ENCODE data around the gene CRELD1.
A peak's percentile ranks its signal among the peaks of the same experiment; 100 is the strongest.

The CRELD1 gene

DNA sequence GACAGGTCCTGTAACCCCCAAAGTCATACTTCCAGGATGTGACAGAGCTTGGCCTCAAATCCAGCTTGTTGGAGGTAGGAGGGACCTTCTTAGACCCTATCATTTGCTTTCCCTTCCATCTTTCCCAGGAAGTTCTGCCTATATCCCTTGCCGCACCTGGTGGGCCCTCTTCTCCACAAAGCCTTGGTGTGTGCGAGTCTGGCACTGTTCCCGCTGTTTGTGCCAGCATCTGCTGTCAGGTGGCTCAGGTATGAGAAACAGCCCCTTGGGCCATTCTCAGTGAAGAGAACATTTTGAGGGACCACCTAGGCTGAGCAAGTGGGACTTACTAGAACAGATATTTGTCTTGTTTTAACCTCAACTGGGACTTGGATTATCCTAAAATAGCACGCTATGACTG, 29.7 kb upstream of the CRELD1 start:
- no peak for DNase-seq (ENCODE audit: low spot score)

DNA sequence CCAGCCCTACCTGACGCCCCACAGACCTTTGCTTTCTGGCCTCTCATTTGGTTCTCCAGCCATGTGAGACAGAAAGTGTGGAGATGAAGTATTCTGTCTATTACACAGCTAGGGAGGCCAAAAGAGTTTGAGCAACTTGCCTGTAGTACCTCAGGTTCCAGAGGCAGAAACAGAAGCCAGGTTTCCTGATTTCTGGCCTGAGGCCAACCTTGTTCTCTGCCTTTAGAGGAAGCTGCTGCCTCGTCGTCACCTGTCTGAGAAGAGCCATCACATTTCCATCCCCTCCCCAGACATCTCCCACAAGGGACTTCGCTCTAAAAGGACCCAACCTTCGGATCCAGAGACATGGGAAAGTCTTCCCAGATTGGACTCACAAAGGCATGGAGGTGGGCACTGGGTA, 27.2 kb upstream of the CRELD1 start:
- DNase-seq (ENCODE audit: low spot score): no peak

DNA sequence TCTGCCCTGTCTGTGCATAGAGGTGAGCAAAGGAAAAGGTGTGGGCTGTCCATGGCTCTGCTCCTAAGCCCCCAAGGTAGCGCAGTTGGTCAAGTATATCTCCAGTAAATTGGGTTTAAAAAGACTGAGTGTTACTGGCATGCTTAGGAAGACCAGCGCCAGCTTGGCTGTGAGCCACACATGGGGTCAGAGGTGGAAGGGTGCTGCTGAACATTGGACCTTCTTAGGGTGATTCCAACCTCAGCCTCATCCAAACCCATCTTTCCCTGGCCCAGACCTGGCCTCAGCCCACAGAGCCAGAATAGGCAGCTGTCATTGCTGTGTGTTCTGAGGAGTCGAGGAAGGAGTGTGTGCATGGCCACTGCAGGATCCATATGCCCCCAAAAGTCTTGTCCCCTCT, 25.3 kb upstream of the CRELD1 start:
- DNase-seq (ENCODE audit: low spot score): no peak

DNA sequence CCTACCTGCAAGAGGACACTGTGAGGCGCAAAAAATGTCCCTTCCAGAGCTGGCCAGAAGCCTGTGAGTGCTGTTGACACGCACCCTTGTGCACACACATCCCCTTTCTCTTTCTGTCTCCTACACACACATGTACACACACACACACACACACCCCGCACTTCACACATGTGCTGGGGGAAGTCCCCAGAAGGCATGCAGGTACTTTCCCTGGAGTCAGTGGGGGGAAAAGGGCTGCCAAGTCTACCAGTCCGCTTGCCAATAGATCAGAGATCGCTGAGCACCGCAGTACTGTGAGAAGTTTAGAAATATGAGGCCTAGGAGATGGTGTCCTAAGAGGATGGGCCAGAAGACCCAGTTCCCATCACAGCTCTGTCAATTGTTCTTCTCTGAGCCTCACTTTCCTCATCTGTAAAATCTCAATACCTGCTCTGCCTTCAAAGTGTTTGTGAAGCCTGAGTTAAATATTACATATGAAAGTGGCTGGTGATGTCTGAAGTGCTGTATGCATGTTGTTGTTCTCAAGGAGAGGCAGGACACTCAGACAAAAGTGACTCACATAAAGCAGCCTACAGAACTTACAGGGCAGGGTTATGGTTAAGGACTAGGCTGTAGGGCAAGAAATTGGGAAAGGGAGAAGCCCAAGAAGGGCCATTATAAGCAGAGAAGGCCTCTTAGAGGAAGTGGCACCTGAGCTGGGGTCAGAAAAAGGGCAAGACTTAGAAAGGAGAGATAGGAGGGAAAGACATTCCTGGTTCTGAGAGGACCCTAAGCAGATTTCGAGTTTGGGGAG, 24.2 kb upstream of the CRELD1 start:
- no peak for DNase-seq (ENCODE audit: low spot score)

DNA sequence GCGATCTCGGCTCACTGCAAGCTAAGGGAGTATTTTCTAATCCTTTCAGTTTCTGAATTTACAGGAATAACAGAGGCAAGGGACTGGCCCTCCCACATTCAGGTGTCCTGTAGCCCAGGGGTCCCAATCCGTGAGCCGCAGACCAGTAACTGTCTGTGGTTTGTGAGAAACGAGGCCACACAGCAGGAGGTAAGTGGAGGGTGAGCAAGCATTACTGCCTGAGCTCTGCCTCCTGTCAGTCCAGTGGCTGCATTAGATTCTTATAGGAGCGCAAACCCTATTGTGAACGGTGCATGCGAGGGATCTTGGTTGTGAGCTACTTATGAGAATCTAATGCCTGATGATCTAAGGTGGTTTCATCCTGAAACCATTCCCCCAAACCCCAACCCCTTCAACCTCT, 21.8 kb upstream of the CRELD1 start:
- no peak for DNase-seq (ENCODE audit: low spot score)

DNA sequence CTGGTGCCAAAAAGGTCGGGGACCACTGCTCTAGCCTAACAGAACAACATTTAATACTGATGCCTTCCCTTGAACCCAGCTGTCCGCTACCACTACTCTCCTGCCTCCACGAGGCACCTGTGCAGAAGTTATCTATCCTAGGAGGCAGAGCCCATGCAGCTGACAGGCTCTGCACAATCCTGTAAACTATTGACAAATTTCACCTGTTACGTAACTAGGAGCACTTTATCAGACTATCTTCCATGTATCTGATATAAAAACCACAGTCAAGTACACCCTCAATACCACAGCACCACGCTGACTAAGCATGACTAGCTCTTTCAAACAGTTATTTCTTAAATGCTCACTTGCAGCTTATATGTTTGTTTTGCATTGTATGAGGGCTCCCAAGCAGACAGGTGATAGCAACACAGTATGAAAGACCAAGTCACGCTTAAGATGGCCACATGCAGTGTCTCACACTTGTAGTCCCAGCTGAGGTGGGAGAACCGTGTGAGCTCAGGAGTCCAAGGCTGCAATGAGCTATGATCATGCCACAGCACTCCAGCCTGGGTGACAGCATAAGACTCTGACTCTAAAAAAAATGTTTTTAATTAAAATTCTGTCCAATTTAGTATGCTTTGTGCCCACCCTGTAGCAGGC, 21.2 kb upstream of the CRELD1 start:
- no peak for DNase-seq (ENCODE audit: low spot score)

DNA sequence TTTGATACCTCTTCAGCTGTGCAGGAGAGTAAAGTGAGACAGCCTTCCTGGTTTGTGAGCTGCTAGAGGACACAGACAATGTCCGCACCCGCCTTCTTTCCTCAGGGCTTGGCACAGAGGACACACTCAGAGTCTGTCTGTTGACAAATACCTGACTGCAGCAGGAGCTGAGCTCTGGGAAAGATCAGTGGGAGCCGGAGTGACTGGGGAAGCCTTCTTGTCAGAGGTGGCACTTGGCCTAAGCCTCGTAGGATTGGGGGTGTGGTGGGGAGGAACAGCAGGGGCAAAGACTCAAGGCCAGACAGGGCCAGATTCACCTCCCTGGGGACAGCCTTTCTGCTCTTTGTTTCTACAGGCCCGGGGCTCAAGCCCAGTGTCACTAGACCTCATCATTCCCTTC, 20.0 kb upstream of the CRELD1 start:
- no peak for DNase-seq (ENCODE audit: low spot score)

DNA sequence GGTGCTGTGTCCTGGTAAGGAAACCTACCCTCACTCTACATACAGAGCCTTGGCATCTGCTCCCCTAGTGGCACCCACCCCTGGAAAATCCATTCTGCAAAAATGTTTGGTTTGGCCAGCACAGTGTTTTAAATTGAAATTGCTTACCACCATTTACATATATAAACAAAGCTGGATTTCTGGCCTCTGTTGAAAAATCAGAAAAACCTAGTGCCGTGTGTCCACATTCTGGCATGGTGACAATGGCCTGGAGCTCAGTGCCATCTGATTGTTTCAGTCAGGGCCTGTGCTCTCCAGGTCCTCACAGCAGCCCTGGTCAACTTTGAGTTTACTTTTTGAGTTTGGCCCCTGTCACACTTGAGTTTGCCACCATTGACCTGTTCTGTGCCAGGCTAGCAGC, 19.6 kb upstream of the CRELD1 start:
- no peak for DNase-seq (ENCODE audit: low spot score)

DNA sequence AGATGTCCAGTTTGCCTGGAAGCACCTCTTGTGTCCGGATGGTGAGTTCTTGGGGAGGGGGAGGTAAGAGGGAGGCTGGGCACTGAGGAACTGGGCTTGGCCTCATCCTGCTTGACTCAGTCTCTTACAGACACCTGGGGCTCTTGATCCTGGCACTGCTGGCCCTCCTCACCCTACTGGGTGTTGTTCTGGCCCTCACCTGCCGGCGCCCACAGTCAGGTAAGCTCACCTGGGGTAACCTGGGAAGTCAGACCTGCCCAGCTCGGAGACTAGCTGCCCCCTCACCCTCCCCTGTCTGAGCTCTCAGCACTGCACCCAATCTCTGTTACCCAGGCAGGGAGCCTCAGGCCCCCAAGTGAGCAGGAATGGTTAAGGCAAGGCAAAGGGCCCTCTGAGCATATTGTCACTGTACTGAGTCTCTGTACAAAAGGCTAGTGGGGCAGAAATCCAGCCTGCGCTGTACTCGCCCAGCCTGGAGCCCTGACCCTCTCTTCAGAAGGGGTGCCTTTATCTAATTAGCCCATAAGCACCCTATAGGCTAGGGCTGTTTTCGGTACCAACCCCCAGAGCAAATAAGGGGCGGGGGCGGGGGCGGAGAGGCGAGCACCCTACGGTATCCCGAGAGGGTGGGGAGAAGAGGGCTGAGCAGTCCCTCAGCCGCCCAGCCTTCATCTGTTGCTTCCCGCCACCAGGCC, 18.9 kb upstream of the CRELD1 start:
- no peak for DNase-seq (ENCODE audit: low spot score)

DNA sequence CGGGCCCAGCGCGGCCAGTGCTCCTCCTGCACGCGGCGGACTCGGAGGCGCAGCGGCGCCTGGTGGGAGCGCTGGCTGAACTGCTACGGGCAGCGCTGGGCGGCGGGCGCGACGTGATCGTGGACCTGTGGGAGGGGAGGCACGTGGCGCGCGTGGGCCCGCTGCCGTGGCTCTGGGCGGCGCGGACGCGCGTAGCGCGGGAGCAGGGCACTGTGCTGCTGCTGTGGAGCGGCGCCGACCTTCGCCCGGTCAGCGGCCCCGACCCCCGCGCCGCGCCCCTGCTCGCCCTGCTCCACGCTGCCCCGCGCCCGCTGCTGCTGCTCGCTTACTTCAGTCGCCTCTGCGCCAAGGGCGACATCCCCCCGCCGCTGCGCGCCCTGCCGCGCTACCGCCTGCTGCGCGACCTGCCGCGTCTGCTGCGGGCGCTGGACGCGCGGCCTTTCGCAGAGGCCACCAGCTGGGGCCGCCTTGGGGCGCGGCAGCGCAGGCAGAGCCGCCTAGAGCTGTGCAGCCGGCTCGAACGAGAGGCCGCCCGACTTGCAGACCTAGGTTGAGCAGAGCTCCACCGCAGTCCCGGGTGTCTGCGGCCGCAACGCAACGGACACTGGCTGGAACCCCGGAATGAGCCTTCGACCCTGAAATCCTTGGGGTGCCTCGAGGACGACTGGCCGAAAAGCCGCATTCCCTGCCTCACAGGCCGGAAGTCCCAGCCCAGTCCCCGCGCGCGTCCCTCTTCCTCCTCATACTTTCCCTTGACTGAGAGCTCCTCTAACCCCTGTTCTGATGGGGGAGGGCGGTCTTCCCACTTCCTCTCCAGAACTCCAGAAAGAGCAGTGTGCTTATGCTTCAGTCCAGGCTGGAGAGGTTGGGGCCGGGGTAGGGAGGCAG, 18.1 kb upstream of the CRELD1 start:
- DNase-seq (ENCODE audit: low spot score): peak; percentile 70

DNA sequence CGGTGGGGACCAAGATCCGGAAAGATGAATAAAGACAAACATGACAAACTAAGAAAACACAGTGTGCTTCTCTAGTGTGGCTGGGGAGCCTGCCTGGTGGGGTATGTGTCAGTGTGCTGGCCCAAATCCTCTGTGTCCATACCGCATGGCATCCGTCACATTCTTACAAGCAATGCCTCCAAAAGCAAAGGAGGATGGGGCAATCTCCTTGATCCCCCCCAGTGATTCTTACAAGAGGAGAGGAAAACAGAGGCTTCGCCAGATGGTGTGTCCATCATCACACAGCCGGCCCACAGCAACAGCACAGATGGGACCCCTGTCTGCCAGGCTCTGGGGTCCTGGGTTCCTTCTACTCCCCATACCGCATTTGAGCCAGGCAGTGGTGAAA, 17.3 kb upstream of the CRELD1 start:
- no peak for DNase-seq (ENCODE audit: low spot score)

DNA sequence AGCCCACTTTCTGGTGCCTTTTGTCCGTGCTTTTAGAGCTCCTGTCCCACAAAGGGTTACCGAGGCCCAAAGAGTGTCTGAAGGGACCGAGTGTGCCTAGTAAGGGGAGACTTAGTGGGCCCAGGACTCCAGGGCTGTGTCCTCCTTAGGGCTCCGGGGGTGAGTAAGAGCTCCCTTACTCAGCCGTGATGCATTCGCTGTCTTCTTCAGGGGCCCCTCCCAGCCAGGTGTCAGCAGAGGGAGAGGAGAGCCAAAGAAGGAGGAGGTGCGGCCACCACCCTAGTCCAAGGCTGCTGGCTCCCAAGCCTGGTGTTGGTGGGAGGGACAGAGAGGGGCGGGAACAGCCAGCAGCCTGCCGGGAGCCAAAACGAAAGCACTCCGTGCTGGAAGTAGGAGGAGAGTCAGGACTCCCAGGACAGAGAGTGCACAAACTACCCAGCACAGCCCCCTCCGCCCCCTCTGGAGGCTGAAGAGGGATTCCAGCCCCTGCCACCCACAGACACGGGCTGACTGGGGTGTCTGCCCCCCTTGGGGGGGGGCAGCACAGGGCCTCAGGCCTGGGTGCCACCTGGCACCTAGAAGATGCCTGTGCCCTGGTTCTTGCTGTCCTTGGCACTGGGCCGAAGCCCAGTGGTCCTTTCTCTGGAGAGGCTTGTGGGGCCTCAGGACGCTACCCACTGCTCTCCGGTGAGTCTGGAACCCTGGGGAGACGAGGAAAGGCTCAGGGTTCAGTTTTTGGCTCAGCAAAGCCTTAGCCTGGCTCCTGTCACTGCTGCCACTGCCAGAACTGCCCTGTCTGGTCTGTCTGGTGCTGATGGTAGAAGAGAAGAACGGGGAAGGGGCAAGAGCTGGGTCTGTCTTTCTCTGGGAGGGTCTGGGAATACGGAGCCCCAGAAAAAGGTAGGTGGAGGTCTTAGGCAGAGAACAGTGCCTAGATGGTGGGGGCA, 16.6 kb upstream of the CRELD1 start, which contains the start of gene IL17RC:
TSS of gene IL17RC (plus strand) at position 365 of the 947 bp plus-strand sequence. CDS start at position 583, 218 bp downstream.
- peak; percentile 95 for DNase-seq (ENCODE audit: low spot score)

DNA sequence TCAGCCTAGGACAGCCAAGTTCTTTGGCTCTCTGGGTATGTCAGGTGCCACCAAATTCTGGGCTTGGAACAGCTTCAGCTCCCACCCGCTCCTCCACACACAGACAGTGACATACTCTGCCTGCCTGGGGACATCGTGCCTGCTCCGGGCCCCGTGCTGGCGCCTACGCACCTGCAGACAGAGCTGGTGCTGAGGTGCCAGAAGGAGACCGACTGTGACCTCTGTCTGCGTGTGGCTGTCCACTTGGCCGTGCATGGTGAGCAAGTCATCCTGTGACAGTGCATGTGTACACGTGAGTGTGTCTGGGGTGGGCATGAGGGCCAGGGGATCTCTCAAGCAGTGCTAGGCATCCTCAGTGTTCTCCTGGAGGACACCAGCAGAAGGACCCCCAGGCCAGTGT, 15.8 kb upstream of the CRELD1 start:
- DNase-seq (ENCODE audit: low spot score): no peak

DNA sequence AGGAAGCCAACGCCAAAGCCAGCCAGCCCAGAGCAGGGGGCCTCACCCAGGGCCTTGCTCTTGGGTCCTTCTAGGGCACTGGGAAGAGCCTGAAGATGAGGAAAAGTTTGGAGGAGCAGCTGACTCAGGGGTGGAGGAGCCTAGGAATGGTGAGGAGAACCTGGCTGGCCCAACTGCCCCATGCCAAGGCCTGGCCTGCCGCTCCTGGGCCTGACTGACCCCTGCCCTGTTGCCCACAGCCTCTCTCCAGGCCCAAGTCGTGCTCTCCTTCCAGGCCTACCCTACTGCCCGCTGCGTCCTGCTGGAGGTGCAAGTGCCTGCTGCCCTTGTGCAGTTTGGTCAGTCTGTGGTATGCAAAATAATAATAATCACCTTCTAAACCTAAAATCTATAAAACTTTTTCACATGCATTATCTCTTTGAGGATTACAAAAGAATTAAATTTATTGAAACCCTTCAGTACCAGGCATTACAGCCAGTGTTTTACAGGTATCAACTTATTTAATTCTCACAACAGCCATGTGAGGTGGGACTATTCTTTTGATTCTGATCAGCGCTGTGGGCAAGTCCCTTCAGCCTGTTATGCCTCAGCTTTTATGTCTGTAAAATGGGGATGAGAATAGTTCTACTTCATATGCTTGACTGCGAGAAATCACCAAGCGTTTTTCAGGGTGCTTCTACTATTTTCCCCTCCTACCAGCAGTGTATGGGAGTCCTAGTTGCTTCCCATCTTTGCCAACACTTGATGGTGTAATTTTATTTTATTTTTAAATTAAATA, 15.2 kb upstream of the CRELD1 start:
- DNase-seq (ENCODE audit: low spot score): no peak

DNA sequence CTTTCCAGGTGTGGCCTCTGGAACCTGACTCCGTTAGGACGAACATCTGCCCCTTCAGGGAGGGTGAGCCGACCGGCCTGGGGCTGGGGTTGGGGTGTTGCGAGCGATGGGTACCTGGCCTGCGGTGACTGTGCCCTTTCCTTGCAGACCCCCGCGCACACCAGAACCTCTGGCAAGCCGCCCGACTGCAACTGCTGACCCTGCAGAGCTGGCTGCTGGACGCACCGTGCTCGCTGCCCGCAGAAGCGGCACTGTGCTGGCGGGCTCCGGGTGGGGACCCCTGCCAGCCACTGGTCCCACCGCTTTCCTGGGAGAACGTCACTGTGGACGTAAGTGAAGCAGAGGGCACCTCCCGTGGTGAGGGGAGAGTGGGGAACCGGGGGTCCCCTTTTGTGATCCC, 5.5 kb upstream of the CRELD1 start:
- DNase-seq (ENCODE audit: low spot score): no peak

DNA sequence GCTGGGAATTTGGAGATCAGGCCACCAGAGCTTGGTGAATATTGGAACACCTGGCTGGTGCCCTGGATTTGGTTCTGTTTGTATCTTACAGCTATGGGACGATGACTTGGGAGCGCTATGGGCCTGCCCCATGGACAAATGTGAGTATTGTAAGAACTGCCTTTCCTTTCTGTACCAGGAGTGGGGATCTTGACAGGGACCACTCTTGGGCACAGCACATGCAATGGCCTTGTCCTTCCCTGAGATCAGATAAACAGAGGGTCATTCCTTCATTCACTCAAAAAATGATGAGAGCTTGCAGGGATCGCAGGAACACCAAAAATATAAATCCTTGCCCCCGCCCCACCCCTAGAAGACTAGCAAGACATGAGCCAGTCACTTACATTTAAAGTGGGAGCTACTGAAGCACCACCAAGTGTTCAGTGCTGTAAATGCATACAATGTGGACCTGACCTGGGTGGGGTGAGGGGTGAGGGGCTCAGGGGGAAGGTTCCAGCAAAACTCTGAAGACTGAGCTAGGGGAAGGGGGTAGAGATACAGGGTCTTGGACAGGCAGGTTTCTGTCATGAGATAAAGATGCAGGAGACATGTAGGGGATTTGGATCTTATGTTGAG, 2.7 kb upstream of the CRELD1 start:
- peak; percentile 70 for DNase-seq (ENCODE audit: low spot score)

DNA sequence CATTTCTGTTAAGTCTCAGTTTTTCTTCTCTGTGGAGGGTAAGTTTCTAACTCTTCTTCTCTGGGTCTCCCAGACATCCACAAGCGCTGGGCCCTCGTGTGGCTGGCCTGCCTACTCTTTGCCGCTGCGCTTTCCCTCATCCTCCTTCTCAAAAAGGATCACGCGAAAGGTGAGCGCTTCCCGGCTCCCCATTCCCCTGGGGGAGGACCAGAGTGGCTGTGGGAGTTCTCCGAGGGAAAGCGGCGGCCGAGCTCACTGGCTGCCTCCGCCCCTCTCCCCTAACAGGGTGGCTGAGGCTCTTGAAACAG, 1.1 kb upstream of the CRELD1 start:
- DNase-seq (ENCODE audit: low spot score): no peak

DNA sequence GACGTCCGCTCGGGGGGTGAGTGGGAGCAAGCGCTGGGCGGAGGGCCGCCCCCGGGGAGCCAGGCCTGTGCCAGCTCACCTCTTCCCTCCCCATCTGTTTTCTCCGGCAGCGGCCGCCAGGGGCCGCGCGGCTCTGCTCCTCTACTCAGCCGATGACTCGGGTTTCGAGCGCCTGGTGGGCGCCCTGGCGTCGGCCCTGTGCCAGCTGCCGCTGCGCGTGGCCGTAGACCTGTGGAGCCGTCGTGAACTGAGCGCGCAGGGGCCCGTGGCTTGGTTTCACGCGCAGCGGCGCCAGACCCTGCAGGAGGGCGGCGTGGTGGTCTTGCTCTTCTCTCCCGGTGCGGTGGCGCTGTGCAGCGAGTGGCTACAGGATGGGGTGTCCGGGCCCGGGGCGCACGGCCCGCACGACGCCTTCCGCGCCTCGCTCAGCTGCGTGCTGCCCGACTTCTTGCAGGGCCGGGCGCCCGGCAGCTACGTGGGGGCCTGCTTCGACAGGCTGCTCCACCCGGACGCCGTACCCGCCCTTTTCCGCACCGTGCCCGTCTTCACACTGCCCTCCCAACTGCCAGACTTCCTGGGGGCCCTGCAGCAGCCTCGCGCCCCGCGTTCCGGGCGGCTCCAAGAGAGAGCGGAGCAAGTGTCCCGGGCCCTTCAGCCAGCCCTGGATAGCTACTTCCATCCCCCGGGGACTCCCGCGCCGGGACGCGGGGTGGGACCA, 632 bp upstream of the CRELD1 start:
- peak; percentile 90 for DNase-seq (ENCODE audit: low spot score)

DNA sequence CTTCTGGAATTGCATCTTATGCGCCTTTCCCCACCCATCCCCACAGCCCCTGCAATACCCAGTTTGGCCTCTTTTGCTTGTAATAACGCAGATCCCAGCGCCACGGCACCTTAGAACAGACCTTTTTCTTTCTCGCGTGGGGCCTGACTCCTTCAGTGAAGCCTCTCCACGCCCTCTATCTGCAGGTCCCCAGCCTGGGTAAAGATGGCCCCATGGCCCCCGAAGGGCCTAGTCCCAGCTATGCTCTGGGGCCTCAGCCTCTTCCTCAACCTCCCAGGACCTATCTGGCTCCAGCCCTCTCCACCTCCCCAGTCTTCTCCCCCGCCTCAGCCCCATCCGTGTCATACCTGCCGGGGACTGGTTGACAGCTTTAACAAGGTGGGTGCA, 594 bp downstream of the CRELD1 start:
- no peak for DNase-seq (ENCODE audit: low spot score)
